OCI-LY1 (cell line): Measurements from ENCODE around the gene AIFM2.

Experiments
- CTCF ChIP-seq: fragments of 200-600 bp; sonication (generic), shearing (Covaris generic); IDR thresholded peaks from 2 replicates; pipeline ENCODE4 v1.5.1; 2017; ENCODE audit warnings: mild to moderate bottlenecking, antibody characterized with exemption, low read length, moderate library complexity, mixed read lengths
- EZH2 ChIP-seq: fragments of 200-600 bp; sonication (generic), shearing (Covaris generic); IDR thresholded peaks from 2 replicates; pipeline ENCODE4 v1.8.0; 2017; ENCODE audit warnings: borderline replicate concordance, mixed run types, mild to moderate bottlenecking, antibody characterized with exemption, low read length, moderate library complexity, mixed read lengths

- TF ChIP-seq CTCF (no peak), EZH2 (no peak)
Measured at GRCh38 chr10:70118196-70118595, 14.4 kb downstream of the AIFM2 start.
